Measurements from ENCODE around the gene C6.

C6 gene

DNA sequence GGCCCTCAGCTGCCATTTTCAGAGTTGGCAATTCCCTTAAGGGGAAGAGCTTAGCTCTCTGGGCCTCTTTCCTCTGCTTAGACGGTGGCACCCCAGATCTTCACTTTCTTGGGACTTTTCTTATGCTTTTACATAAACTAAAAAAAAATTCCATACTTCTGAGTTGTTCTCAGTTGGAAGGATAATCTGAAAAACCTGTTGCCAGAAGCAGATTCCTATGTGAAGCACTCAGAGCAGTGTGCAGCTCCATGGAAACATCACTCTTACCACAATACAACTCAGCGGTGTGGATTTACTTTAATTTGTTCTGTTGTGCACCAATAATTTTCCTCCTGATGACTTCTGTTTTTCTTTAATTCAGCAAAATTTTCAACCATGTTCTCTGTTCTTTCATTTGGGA is 98.1 kb downstream of the C6 start:
- no peak for DNase-seq

DNA sequence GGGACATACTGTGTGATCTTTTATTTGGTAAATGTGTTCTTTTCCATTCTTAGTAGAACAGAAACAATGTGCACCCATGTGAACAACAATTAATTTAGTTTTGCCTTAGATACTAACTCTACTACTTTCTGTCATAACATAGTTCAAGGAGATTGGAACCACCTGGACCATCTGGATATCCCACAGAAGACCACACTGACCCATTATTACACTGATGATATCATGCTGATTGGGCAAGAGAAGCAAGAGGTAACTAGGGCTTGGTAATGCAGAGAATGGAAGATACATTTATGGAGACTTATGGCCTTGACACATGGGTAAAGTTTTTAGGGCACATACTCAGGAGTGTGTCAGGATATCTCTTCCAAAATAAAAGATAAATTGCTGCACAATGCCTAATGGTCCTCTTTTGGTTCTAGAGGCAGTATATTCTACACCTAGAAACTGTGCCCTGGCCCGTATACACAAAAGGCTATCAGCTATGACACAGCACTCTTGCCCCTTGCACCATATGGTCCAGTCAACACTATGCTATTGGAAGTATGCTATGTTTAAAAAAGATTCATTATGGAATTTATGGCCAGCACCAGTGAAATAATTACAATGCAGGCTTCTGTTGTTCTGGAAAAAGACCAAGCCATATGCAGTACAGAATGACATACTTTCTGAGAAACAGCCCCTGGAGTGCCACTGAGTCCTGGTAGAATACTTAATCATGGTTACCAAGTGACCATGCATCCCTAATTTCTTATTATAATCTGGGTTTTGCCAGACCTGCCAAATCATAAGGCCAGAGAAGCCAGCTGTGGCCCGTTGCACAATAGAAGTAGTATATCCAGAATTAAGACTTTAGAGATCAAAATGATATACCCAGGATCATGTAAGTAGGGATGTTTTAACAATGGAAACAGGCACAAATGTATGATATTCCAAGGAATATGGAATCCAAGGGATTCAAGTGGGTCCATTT is 100.6 kb downstream of the C6 start:
- no peak for DNase-seq

DNA sequence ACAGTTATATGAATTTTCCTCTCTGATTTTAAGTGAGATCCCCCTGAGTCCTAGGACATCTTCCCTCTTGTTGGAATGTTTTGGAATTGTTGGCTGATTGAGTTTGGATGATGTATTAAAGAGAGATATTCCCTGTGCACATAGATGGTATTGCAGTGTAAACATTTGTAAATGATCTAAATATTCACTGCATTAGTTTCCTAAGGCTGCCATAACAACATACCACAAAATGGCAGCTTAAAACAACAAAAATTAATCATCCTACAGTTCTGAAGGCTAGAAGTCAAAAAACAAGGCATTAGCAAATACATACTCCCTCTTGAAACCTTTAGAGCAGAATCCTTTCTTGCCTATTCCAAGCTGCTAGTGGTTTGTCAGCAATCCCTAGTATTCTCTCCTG is 104.1 kb downstream of the C6 start:
- DNase-seq: no peak

DNA sequence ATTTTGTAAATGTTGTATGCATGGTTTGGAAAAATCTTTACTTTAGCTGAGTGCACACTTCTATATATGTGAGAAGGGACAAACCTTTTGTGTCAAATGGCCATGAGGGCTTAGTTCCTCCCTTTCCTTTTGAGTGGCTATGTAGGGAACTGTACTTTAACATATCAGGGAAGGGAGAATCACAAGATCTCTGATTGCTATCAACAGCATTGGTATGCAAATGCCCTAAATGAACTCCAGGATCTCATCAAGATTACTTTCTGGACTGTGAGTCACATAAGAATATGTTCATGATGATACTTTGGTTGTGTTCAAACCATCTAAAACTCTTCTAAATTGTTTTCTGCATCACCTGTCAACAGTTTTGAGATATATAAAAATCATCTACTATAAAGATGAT is 111.0 kb downstream of the C6 start:
- no peak for DNase-seq

DNA sequence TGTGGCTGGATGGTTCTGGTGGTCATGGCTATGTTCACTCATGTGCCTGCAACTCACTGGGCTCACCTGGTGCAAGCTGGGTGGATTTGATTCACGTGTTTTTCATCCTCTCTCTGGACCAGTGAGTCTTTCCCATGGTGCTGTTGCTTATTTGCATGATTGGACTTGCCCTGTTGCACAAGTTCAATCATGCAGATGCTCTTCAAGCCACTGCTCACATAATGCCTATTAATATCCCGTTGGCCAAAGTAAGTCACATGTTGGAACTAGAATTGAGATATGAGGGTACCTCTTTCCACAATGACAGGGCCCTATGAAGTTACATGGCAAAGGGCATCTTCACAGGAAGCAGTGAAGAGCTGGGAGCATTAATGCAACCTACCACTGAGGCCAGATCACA is 115.7 kb downstream of the C6 start:
- no peak for DNase-seq

DNA sequence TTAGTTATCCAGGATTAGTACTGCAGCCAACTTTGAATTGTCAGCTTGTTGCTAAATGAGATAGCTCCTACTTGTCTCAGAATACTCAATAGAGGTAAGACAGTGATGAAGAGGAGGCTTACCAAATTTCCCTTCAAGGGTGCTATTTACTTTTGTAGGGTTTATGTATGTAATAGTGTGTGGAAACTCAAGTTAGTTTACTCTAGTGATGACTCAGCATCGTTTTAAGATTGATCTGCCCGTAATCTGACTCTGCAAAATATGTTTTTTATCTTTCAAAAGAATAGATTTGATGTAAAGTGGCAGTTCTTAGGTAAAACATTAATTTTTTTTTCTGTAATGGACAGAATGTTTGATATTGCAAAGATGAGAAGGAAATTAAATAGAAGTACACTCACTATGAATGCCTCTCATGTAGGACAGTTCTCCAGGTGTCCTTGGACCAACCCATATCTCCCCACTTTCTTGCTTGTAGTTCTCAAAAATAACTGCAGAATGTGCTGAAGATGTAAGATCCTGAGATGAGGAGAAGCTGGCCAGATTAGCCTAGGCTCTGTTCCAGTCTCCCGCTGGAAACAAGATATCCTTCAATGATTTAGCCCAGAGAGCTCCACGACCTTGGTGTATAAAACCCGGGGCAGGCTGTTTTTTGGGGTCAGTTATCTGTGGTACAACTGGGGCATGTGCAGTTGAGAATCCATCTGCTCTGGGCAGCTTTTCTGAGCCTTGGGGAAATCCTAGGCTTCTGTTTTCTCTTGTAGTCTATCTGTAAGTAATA is 117.8 kb downstream of the C6 start:
- DNase-seq: no peak

DNA sequence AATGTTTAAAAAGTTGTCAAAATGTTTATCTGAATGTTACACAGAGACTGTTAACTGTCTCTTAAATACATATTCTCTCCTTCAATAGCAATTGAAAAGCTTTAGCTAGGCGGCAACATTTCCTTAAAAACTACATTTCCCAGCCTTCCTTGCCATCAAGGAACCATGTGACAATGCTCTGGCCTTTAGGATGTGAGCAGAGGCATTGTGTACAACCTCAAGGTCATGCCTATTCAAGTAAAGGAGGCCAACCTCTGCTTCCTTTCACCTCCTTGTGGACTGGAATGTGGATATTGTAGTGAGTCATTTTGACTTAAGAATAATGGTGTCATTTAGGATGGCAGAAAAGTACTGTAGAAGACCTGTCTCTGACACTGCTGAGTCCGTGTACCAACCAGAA is 118.5 kb downstream of the C6 start:
- no peak for DNase-seq

DNA sequence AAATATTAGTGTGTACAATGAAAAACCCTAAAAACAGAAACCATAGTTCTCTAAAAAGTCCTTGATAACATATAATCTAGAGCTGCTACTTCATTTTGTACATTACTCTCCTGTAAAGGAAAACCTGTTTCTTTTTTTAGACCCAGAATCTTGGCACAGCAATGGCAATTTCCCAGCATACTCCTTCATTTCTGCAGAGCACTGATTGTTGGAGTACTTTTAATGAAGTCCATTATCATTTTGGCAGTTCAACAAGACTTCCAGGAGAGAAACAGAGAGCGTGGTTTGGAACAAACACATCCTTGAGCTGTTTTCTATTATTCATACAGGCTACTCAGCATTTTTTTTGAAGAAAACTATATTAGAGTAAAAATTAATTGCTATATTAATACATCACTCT is 119.5 kb downstream of the C6 start:
- DNase-seq: no peak
